HepG2 (cell line): ENCODE measurements around the gene CRTC2. TPM values are rescaled to one million over a fixed set of nuclear protein-coding genes. Genes with fewer than 3 reads are reported as not detected.
A peak's percentile ranks its signal among the peaks of the same experiment; 100 is the strongest.

ENCODE experiments used
- BRD4 ChIP-seq: sonication (generic); formaldehyde crosslinking; IDR thresholded peaks from 2 replicates; pipeline ENCODE4 v1.4.0; 2020; ENCODE audit warnings: missing genetic modification reagents
- CBX1 ChIP-seq: IDR thresholded peaks from one replicate; pipeline ENCODE4 v1.6.1; 2016; ENCODE audit warnings: antibody characterized with exemption, low read depth
- GABPA ChIP-seq, 2 experiments: IDR thresholded peaks; 2 replicates each; pipeline ENCODE4 v1.6.1; 2011 to 2016; ENCODE audit warnings: low read depth in 2 of 2, low read length in 1 of 2, missing biosample characterization in 1 of 2, missing genetic modification characterization in 1 of 2
- GABPB1 ChIP-seq: IDR thresholded peaks from 2 replicates; pipeline ENCODE4 v1.6.1; 2016; ENCODE audit warnings: mild to moderate bottlenecking, missing genetic modification reagents, moderate library complexity, missing compliant biosample characterization
- ISL2 ChIP-seq: sonication (generic); formaldehyde crosslinking; IDR thresholded peaks from 2 replicates; pipeline ENCODE4 v1.5.0; 2020; ENCODE audit warnings: missing genetic modification reagents
- KLF16 ChIP-seq, 2 experiments: sonication (generic) in 1 of 2; formaldehyde crosslinking in 1 of 2; IDR thresholded peaks; 2 replicates each; pipeline versions ENCODE4 v1.6.1 to v1.8.0; 2016 to 2023; ENCODE audit warnings: missing genetic modification reagents in 2 of 2, missing compliant biosample characterization in 1 of 2
- POGZ ChIP-seq: sonication (generic); formaldehyde crosslinking; IDR thresholded peaks from 2 replicates; pipeline ENCODE4 v1.4.0; 2020; ENCODE audit warnings: mild to moderate bottlenecking, missing genetic modification reagents
- RBFOX2 ChIP-seq: fragments of 200-400 bp; formaldehyde crosslinking; IDR thresholded peaks from 2 replicates; pipeline ENCODE4 v1.6.1; 2017; ENCODE audit warnings: low read depth, mild to moderate bottlenecking, low read length
- SP5 ChIP-seq: IDR thresholded peaks from 2 replicates; pipeline ENCODE4 v1.6.1; 2016; ENCODE audit warnings: low read depth, borderline replicate concordance
- SPEN ChIP-seq: sonication (generic); formaldehyde crosslinking; IDR thresholded peaks from 2 replicates; pipeline ENCODE4 v1.5.1; 2020; ENCODE audit warnings: low read depth, mild to moderate bottlenecking, missing genetic modification reagents
- TBX2 ChIP-seq: sonication (generic); formaldehyde crosslinking; IDR thresholded peaks from 2 replicates; pipeline ENCODE4 v1.5.0; 2020; ENCODE audit warnings: missing genetic modification reagents, mild to moderate bottlenecking, borderline replicate concordance
- TOPORS ChIP-seq: sonication (generic); formaldehyde crosslinking; IDR thresholded peaks from 2 replicates; pipeline ENCODE4 v1.8.0; 2023; ENCODE audit warnings: mild to moderate bottlenecking, missing genetic modification reagents
- ZNF563 ChIP-seq: sonication (generic); formaldehyde crosslinking; IDR thresholded peaks from 2 replicates; pipeline ENCODE4 v1.8.0; 2022; ENCODE audit warnings: mild to moderate bottlenecking, moderate library complexity, missing genetic modification reagents
- ZNF660 ChIP-seq: sonication (generic); formaldehyde crosslinking; IDR thresholded peaks from 2 replicates; pipeline ENCODE4 v1.5.1; 2020; ENCODE audit warnings: mild to moderate bottlenecking, low read depth, missing genetic modification reagents, borderline replicate concordance
- ZNF670 ChIP-seq: sonication (generic); formaldehyde crosslinking; IDR thresholded peaks from 2 replicates; pipeline ENCODE4 v1.8.0; 2022; ENCODE audit warnings: mild to moderate bottlenecking, missing genetic modification reagents, borderline replicate concordance
- polyA plus RNA-seq, 8 experiments: library from polyadenylated mRNA; depleted of rRNA in 3 of 8; stranded (reverse) in 7 of 8; unstranded in 1 of 8; fragments of >200 nt; fragmentation: Illumina TruSeq in 4 of 8; extraction: Trizol in 4 of 8; gene quantifications; 2 replicates each; pipeline versions ENCODE4 v1.2.1 to v1.2.3, GENCODE V29; 2011 to 2016; ENCODE audit warnings: low read depth in 4 of 8, missing spikeins in 1 of 8, mixed read lengths in 1 of 8; ENCODE audit not compliant: insufficient read depth in 1 of 8
- total RNA-seq, 5 experiments: library from RNA; depleted of rRNA; stranded (reverse); fragments of >200 nt; fragmentation: Illumina TruSeq; extraction: Trizol; gene quantifications; 2 replicates each; pipeline ENCODE4 v1.2.3, GENCODE V29; 2016; ENCODE audit warnings: low read depth in 1 of 5
- TF ChIP-seq, protein P1 (sequence below): sonication (generic); formaldehyde crosslinking; conservative IDR thresholded peaks from 2 replicates; pipeline ENCODE4 v1.4.0; 2020; ENCODE audit warnings: mild to moderate bottlenecking, missing genetic modification reagents, moderate library complexity
- TF ChIP-seq, protein P2 (sequence below), 2 experiments: sonication (generic) in 1 of 2; formaldehyde crosslinking in 1 of 2; IDR thresholded peaks; 2 replicates each; pipeline versions ENCODE4 v1.4.0 to v1.6.1; 2018 to 2020; ENCODE audit warnings: missing genetic modification reagents in 2 of 2, borderline replicate concordance in 1 of 2, low read depth in 1 of 2, mild to moderate bottlenecking in 1 of 2, missing biosample characterization in 1 of 2
- TF ChIP-seq, protein P3 (sequence below): sonication (generic); formaldehyde crosslinking; IDR thresholded peaks from 2 replicates; pipeline ENCODE4 v1.5.0; 2020; ENCODE audit warnings: missing genetic modification reagents
- TF ChIP-seq, protein P4 (sequence below): sonication (generic); formaldehyde crosslinking; IDR thresholded peaks from 2 replicates; pipeline ENCODE4 v1.9.0; 2021; ENCODE audit warnings: missing genetic modification reagents, borderline replicate concordance

Gene CRTC2
- total and polyA plus RNA-seq, 2 of the 13 experiments (the other 11 are each of a cell fraction or from before 2014, with no cell fraction given): 6.1 to 26.7 TPM

DNA sequence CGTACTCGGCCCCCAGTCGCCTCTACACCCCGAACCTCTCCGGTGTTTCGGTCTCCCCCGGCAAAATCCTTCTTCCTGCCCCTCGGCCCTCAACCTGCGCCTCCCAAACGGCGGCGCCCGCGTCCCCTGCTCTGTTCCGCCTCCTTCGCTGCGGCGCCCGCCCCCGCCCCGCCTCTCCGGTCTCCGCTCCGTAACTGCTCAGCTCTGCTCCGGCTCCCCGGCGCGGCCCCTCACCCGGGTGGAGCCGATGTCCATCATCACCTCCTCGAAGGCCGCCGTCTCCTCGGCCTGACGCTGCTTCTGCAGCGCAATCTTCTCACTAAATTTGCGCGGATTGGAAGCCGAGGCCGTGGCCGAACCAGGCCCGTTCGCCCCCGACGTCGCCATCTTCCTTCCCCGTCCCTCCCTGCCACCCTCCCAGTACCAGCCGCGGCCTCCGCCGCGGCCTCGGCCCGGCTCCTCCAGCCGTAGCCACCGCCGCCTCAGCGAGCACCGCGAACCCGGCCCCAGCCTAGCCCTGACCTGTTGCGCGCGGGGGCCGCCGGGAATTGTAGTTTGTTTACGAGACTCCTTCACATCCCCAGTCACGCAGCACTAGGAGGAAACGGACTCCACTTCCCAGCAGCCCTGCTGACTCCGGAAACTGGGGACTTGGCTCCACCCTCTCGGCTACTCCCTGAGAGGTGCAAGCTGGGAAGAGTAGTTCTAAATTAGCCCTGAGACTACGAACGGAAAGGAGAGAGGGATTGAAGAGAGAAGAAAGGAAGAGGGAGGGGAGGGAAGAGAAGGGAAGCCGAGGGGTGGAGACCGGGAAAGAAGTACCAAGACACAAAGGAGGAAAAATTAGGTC lies at the start of gene CRTC2 (continued):
- TF ChIP-seq ISL2 (CRISPR knock-in tag) (peak; percentile 62), GABPB1 (CRISPR knock-in tag) (peak; percentile 97), ZNF563 (CRISPR knock-in tag) (peak; percentile 93), POGZ (CRISPR knock-in tag) (0 out of 2 replicates have a peak, but pooled peaks have one; percentile 43), TBX2 (CRISPR knock-in tag) (peak; percentile 52; the same call in 1 of the 2 replicates), TOPORS (CRISPR knock-in tag) (no peak), SPEN (CRISPR knock-in tag) (peak; percentile 68), SP5 (CRISPR knock-in tag) (peak; percentile 42; the same call in 1 of the 2 replicates), GABPA (IDR thresholded peaks at IDR 0.05; ENCODE audit: low read depth, low read length) (peak; percentile 80), GABPA (CRISPR knock-in tag; IDR thresholded peaks at IDR 0.05; ENCODE audit: low read depth) (peak; percentile 96), ZNF670 (CRISPR knock-in tag) (0 out of 2 replicates have a peak, but pooled peaks have one; percentile 60), RBFOX2 (peak; percentile 93), CBX1 (peak; percentile 21), ZNF660 (CRISPR knock-in tag) (0 out of 2 replicates have a peak, but pooled peaks have one; percentile 58), BRD4 (peak; percentile 90; the same call in 1 of the 2 replicates), KLF16 (CRISPR knock-in tag; IDR thresholded peaks at IDR 0.05) (peak in 1 of 2 experiments; percentile 75; a peak in 2 of 4 replicates)
- TF ChIP-seq, protein P1, sequence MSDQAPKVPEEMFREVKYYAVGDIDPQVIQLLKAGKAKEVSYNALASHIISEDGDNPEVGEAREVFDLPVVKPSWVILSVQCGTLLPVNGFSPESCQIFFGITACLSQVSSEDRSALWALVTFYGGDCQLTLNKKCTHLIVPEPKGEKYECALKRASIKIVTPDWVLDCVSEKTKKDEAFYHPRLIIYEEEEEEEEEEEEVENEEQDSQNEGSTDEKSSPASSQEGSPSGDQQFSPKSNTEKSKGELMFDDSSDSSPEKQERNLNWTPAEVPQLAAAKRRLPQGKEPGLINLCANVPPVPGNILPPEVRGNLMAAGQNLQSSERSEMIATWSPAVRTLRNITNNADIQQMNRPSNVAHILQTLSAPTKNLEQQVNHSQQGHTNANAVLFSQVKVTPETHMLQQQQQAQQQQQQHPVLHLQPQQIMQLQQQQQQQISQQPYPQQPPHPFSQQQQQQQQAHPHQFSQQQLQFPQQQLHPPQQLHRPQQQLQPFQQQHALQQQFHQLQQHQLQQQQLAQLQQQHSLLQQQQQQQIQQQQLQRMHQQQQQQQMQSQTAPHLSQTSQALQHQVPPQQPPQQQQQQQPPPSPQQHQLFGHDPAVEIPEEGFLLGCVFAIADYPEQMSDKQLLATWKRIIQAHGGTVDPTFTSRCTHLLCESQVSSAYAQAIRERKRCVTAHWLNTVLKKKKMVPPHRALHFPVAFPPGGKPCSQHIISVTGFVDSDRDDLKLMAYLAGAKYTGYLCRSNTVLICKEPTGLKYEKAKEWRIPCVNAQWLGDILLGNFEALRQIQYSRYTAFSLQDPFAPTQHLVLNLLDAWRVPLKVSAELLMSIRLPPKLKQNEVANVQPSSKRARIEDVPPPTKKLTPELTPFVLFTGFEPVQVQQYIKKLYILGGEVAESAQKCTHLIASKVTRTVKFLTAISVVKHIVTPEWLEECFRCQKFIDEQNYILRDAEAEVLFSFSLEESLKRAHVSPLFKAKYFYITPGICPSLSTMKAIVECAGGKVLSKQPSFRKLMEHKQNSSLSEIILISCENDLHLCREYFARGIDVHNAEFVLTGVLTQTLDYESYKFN (CRISPR knock-in tag): peak; percentile 42; the same call in 1 of the 2 replicates
- TF ChIP-seq, protein P2, sequence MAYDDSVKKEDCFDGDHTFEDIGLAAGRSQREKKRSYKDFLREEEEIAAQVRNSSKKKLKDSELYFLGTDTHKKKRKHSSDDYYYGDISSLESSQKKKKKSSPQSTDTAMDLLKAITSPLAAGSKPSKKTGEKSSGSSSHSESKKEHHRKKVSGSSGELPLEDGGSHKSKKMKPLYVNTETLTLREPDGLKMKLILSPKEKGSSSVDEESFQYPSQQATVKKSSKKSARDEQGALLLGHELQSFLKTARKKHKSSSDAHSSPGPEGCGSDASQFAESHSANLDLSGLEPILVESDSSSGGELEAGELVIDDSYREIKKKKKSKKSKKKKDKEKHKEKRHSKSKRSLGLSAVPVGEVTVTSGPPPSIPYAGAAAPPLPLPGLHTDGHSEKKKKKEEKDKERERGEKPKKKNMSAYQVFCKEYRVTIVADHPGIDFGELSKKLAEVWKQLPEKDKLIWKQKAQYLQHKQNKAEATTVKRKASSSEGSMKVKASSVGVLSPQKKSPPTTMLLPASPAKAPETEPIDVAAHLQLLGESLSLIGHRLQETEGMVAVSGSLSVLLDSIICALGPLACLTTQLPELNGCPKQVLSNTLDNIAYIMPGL (CRISPR knock-in tag; IDR thresholded peaks at IDR 0.05; ENCODE audit: borderline replicate concordance in 1 of 2, low read depth in 1 of 2): peak; percentile 77 to 90
- TF ChIP-seq, protein P3, sequence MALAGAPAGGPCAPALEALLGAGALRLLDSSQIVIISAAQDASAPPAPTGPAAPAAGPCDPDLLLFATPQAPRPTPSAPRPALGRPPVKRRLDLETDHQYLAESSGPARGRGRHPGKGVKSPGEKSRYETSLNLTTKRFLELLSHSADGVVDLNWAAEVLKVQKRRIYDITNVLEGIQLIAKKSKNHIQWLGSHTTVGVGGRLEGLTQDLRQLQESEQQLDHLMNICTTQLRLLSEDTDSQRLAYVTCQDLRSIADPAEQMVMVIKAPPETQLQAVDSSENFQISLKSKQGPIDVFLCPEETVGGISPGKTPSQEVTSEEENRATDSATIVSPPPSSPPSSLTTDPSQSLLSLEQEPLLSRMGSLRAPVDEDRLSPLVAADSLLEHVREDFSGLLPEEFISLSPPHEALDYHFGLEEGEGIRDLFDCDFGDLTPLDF (CRISPR knock-in tag): peak; percentile 52; the same call in 1 of the 2 replicates
- TF ChIP-seq, protein P4, sequence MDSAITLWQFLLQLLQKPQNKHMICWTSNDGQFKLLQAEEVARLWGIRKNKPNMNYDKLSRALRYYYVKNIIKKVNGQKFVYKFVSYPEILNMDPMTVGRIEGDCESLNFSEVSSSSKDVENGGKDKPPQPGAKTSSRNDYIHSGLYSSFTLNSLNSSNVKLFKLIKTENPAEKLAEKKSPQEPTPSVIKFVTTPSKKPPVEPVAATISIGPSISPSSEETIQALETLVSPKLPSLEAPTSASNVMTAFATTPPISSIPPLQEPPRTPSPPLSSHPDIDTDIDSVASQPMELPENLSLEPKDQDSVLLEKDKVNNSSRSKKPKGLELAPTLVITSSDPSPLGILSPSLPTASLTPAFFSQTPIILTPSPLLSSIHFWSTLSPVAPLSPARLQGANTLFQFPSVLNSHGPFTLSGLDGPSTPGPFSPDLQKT (CRISPR knock-in tag): peak; percentile 45
